Muscle of leg (tissue), 11 donors: ENCODE data around the gene HLCS. TPM values are rescaled to one million over a fixed set of nuclear protein-coding genes. Genes with fewer than 3 reads are reported as not detected.

Experiments used
- DNase-seq: peaks from one replicate; pipeline ENCODE4 v3.0.0; 2013
- H3K27ac ChIP-seq: one replicate; pipeline ENCODE4 v1.5.1; 2013; ENCODE audit warnings: mild to moderate bottlenecking, low read length, control low read depth
- H3K27me3 ChIP-seq: one replicate; pipeline ENCODE4 v1.6.1; 2013; ENCODE audit warnings: low read length; ENCODE audit not compliant: control insufficient read depth, insufficient read depth
- H3K36me3 ChIP-seq: one replicate; pipeline ENCODE4 v1.6.1; 2013; ENCODE audit warnings: low read length; ENCODE audit not compliant: control insufficient read depth, insufficient read depth
- H3K4me1 ChIP-seq: one replicate; pipeline ENCODE4 v1.6.1; 2013; ENCODE audit warnings: low read length; ENCODE audit not compliant: control insufficient read depth, insufficient read depth
- H3K4me3 ChIP-seq: one replicate; pipeline ENCODE4 v1.5.1; 2013; ENCODE audit warnings: low read length, control low read depth
- H3K9me3 ChIP-seq: replicated peaks from 2 replicates; pipeline ENCODE4 v1.6.1; 2013; ENCODE audit warnings: low read depth, low read length; ENCODE audit not compliant: control insufficient read depth
- WGBS: methylation state at CpG from one replicate; pipeline ENCODE4 v1.1.5; 2013; ENCODE audit warnings: missing lambda C conversion rate; ENCODE audit not compliant: insufficient coverage; 5-methylcytosine and 5-hydroxymethylcytosine counted together
- polyA plus RNA-seq, 8 donors: library from polyadenylated mRNA; unstranded; fragments of 120-200 nt; gene quantifications; one replicate each; pipeline versions ENCODE4 v1.2.1 to v1.2.3, GENCODE V29; 2013; ENCODE audit warnings: inconsistent platforms in 1 of 8, low replicate concordance in 1 of 8; ENCODE audit not compliant: insufficient read length in 8 of 8, insufficient read depth in 1 of 8
- total RNA-seq: library from RNA; stranded (reverse); fragments of 120-200 nt; gene quantifications from one replicate; pipeline ENCODE4 v1.2.4, GENCODE V29; 2013

Gene HLCS
- total and polyA plus RNA-seq, 9 donors: 8.4 to 13.4 (median 12.9) TPM

DNA sequence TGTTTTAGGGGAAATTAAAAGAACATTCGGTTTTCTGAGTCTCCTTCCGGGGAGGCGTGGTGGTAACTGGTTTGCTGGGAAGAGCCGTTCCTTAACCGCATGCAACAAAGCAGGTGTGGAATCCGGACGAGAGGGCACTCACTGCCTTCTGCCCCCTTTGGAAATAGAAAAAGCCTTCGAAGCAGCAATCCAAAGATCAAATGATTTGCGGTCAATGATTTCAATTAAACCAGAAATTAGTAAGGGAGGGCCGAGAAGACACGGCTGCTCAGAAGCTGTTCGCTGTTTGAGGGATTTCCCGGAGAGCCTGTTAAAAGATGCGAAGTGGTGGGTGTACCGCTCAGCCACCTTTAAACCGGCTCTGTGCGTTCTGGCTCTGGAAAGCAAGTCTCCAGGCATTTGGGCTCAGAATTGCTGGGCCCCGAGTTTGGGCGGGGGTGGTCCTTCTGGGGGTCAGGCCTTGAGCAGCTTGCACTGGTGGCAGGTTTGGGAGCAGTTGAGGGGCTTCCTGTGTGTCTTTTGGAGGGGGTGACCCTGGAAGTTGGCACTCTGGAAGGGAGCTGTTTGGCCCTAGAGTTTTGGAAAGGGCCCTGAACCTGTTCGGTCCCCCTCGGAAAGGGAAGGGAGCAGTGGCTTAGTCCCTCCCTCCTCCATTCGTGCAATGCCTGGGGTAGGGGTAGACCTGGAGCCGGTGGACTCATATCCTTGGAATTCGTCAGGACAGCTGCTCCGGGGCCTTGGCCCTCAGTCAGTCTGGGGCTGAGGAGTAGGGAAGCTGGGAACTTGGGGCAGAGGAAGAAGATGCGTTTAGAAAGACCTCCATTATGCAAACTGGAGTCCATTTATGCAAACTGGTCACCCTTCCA, 264.5 kb downstream of the HLCS start:
- H3K9me3 ChIP-seq: peaks cover 3% of the 10 kb centered on the region
- H3K27ac ChIP-seq: peak overlapping the region; percentile 78
- no peak for DNase-seq
- H3K36me3 ChIP-seq: no peaks in the 10 kb centered on the region
- peak overlapping the region; percentile 54 for H3K4me3 ChIP-seq
- H3K4me1 ChIP-seq: peaks cover 54% of the 10 kb centered on the region
- peaks cover 96% of the 10 kb centered on the region for H3K27me3 ChIP-seq
- WGBS: 23% methylated on average over 20 of the region's 26 CpGs

DNA sequence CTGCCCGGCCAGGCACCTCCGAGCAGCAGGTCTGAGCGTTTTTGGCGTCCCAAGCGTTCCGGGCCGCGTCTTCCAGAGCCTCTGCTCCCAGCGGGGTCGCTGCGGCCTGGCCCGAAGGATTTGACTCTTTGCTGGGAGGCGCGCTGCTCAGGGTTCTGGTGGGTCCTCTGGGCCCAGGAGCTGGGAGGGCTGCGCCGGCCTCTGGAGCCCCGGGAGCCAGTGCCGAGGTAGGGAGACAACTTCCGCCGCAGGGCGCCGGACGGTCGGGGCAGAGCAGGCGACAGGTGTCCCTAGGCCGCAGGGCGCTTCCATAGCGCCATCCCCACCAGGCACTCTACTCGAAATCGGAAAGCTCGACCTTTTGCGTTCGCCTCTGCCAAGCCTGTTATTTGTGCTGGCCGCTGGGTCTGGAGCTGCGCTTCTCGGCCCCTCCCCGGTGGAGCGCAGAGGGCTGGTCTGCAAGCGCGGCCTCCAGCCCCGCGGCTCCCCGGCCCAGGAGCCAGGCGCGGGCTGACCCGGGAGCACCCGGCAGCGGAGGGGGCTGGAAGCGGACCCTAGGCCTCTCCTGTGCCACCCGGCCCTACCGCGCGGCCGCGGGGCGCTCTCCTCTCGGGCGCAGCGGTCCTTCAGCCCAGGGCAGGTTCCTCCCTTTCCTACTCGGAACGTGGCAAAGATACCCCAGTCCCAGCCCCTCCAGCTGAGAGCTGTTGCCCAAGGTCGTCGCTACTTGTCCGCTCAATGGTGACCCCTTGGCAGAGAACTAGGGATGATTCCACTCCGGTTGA, 265.3 kb downstream of the HLCS start:
- Histone ChIP-seq H3K4me1 (peaks cover 49% of the 10 kb centered on the region), H3K9me3 (peaks cover 3% of the 10 kb centered on the region), H3K27ac (peak overlapping the region; percentile 78), H3K27me3 (peaks cover 96% of the 10 kb centered on the region), H3K36me3 (no peaks in the 10 kb centered on the region), H3K4me3 (peak overlapping the region; percentile 54)
- 2% methylated on average over 57 of the region's 65 CpGs for WGBS
- no peak for DNase-seq

Other genes starting within 250 kb of the HLCS start
- 0.09 TPM for gene RIPPLY3, start 40.0 kb upstream of the HLCS start, total RNA-seq
- under 1 TPM; 0.09 to 0.50 (median 0.18) TPM for gene RIPPLY3, start 40.0 kb upstream of the HLCS start, polyA plus RNA-seq
- gene PIGP, start 106.4 kb upstream of the HLCS start, total RNA-seq: 23.1 TPM
- gene PIGP, start 106.4 kb upstream of the HLCS start, polyA plus RNA-seq: 10 to 100 TPM; 17.7 to 36.7 (median 25.0) TPM
- gene TTC3, start 106.6 kb upstream of the HLCS start, total RNA-seq: 202 TPM
- 100 to 1,000 TPM in 6 of 8 donors, 10 to 100 TPM in 2; 86.4 to 164 (median 135) TPM for gene TTC3, start 106.6 kb upstream of the HLCS start, polyA plus RNA-seq